ENCODE results near the gene RHEBL1. TPM values are rescaled to one million over a fixed set of nuclear protein-coding genes. Genes with fewer than 3 reads are reported as not detected.
A peak's percentile ranks its signal among the peaks of the same experiment; 100 is the strongest.

Gene RHEBL1
- total and polyA plus RNA-seq, 2 of the 8 experiments (the other 6 are each of a cell fraction or from before 2014, with no cell fraction given) = 7.5 to 9.4 TPM

DNA sequence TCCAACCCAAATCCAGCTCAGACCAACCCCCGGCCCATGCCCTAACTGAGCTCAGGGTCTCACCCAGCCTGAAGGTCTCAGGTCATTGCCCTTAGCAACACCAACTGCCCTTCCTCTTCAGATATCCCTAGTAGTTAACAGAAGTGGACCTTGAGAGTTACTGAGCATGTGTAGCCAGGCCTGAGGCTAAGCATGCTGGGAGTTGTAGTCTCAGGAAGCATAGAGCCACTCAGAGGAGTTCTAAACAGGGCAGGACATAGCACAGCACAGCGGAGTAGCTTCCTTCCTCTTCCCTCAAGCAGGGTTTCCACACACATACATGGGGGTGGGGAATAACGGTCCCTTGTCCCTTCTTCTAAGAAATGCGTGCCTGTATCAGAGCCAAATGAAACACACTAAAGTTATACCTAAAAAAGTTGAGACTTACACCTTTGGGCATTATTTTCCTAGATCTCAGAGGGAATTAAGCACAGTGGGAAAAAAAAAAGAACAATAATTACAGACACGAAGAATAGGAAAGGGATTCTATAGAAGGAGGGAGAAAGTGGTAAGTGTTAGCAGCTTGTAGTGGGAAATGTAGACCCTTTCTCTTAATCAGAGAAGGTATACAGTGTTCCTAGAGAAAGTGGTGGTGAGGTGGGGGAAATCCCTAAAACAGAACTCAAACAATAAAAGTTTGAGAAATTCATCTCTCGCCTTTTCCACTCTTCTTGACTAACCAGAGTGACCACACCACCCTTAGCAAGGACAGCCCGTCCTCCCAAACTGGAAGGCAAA is 13.6 kb downstream of the RHEBL1 start:
- Histone ChIP-seq H4K8ac (ENCODE audit: extremely low read depth, insufficient read depth, low read length) (no peak overlapping the region; the same call in 1 of the 2 replicates), H3K4me3 (ENCODE audit: extremely low read depth in 1 of 4, insufficient read depth in 2 of 4, low read depth in 3 of 4, low read length in 4 of 4) (peak overlapping the region in 1 of 4 experiments; percentile 25; a peak in 3 of 8 replicates), H3K4ac (replicated peaks; ENCODE audit: insufficient read length, low read depth, low read length) (no peak overlapping the region), H3K56ac (replicated peaks; ENCODE audit: insufficient read length, low read depth, low read length) (no peak overlapping the region), H3K9me3 (ENCODE audit: insufficient read depth in 2 of 2, low read depth in 1 of 2, low read length in 1 of 2) (no peaks in the 10 kb centered on the region), H3K79me1 (ENCODE audit: low read depth, low read length) (peaks cover 35% of the 10 kb centered on the region), H3K79me2 (ENCODE audit: control insufficient read depth in 1 of 2, insufficient read depth in 2 of 2, low read length in 2 of 2) (peaks cover 51 to 68% of the 10 kb centered on the region in 2 experiments), H2BK15ac (ENCODE audit: low read length) (no peak overlapping the region), H3K18ac (ENCODE audit: extremely low read depth, low read length) (no peak overlapping the region), H2BK5ac (ENCODE audit: low read depth, low read length) (no peak overlapping the region), H3K23me2 (ENCODE audit: low read depth, low read length) (peaks cover 13% of the 10 kb centered on the region), H3K27ac (ENCODE audit: low read depth, low read length) (no peak overlapping the region), H4K20me1 (replicated peaks in 1 of 2; ENCODE audit: control insufficient read depth in 1 of 2, insufficient read depth in 2 of 2, low read length in 2 of 2) (peaks cover 42 to 68% of the 10 kb centered on the region in 2 experiments), H3K23ac (ENCODE audit: insufficient read length) (no peak overlapping the region), H3K27me3 (replicated peaks in 1 of 4; ENCODE audit: control insufficient read depth in 3 of 4, extremely low read depth in 1 of 4, insufficient read depth in 3 of 4, low read length in 3 of 4) (no peaks in the 10 kb centered on the region), H2AK5ac (ENCODE audit: low read depth, low read length) (no peak overlapping the region), H2AFZ (ENCODE audit: low read length) (no peak overlapping the region), H3K36me3 (ENCODE audit: control insufficient read depth in 2 of 4, insufficient read depth in 4 of 4, low read length in 3 of 4) (peaks cover 23 to 41% (median 38%) of the 10 kb centered on the region in 4 experiments), H3K14ac (ENCODE audit: insufficient read length) (no peak overlapping the region), H2BK12ac (ENCODE audit: low read depth, low read length) (no peak overlapping the region), H3K4me1 (replicated peaks in 1 of 4; ENCODE audit: control insufficient read depth in 3 of 4, insufficient read depth in 4 of 4, low read length in 3 of 4) (peaks cover 9 to 37% (median 13%) of the 10 kb centered on the region in 4 experiments), H2BK20ac (ENCODE audit: low read length) (no peak overlapping the region), H3K9ac (replicated peaks in 1 of 4; ENCODE audit: extremely low read depth in 1 of 4, low read depth in 3 of 4, low read length in 3 of 4) (no peak overlapping the region; a peak in 1 of 7 replicates), H3K4me2 (ENCODE audit: insufficient read depth in 1 of 2, low read depth in 2 of 2, low read length in 2 of 2) (peak overlapping the region; percentile 81 to 98), H4K5ac (ENCODE audit: insufficient read length, low read depth, low read length) (no peak overlapping the region), H4K91ac (replicated peaks; ENCODE audit: insufficient read length, low read length) (no peak overlapping the region), H2BK120ac (replicated peaks; ENCODE audit: low read depth, low read length) (no peak overlapping the region)
- 65% methylated on average over 7 of the region's 7 CpGs; no CpG with 5 or more reads in 1 of the 2 experiments for WGBS, 2 experiments (ENCODE audit: extremely low coverage in 1 of 2, insufficient coverage in 1 of 2, insufficient read length in 1 of 2, insufficient replicate concordance in 2 of 2, low coverage in 1 of 2, low lambda C conversion rate in 2 of 2, missing lambda C conversion rate in 1 of 2)
- ChIA-PET CTCF (ENCODE audit: partially characterized antibody) (interaction anchor here (0.6 to 3.2 kb wide), 15 partner anchors 8 to 155 kb away, joined by 3 to 35 read pairs (median 4); no protein-coding TSS in a partner anchor), POLR2A (ENCODE audit: partially characterized antibody) (interaction anchor here (0.6 to 5.6 kb wide), 14 partner anchors 9 to 209 kb away, joined by 3 to 29 read pairs (median 4); partner anchors contain the start of genes PRKAG1 and TUBA1B)
- DNase-seq (ENCODE audit: low read depth in 1 of 2, low spot score in 2 of 2) (no peak), FAIRE-seq (peak; percentile 93)
- TF ChIP-seq POU5F1 (IDR thresholded peaks at IDR 0.05; ENCODE audit: low read depth, low read length) (no peak), SIX5 (IDR thresholded peaks at IDR 0.05; ENCODE audit: low read depth, low read length) (peak; percentile 66), CTBP2 (IDR thresholded peaks at IDR 0.05; ENCODE audit: borderline replicate concordance, insufficient read depth, insufficient read length, low read length) (no peak), ZNF274 (IDR thresholded peaks at IDR 0.05; ENCODE audit: borderline replicate concordance, extremely low read depth, low read length) (no peak)

Data from H1 (cell line).